Left cardiac atrium (tissue), 2 donors: Measurements from ENCODE around the gene EPN1. TPM values are rescaled to one million over a fixed set of nuclear protein-coding genes. Genes with fewer than 3 reads are reported as not detected.

Experiments
- total RNA-seq, 2 donors: library from RNA; stranded (reverse); fragmentation: NEBNext Ultra II Directional; extraction: Animal tissue kit (Norgen Biotek cat#: 25700); gene quantifications; one replicate each; pipeline ENCODE4 v1.2.1, GENCODE V29; 2021
- donor health status: DM: no; HTN: yes; CAD: no; lungs with severe emphysema.
- donor health status: DM: yes; HTN: yes; CAD: no.

Gene EPN1
- total RNA-seq, 2 donors from 2014 or later = 148 to 165 TPM

Other genes with a start within 250 kb of the EPN1 start
- not detected for gene SHISA7, start 231.9 kb upstream of the EPN1 start, total RNA-seq
- gene ISOC2, start 213.6 kb upstream of the EPN1 start, total RNA-seq = 10 to 100 TPM; 58.4 to 60.5 TPM
- gene C19orf85, start 210.5 kb upstream of the EPN1 start, total RNA-seq = not detected
- 1 to 10 TPM; 5.3 to 9.0 TPM for gene ZNF628, start 198.6 kb upstream of the EPN1 start, total RNA-seq
- 10 to 100 TPM in 1 of 2 donors, 1 to 10 TPM in 1; 9.2 to 13.7 TPM for gene NAT14, start 190.0 kb upstream of the EPN1 start, total RNA-seq
- 1 to 10 TPM; 5.7 to 6.7 TPM for gene SSC5D, start 186.8 kb upstream of the EPN1 start, total RNA-seq
- 100 to 1,000 TPM; 151 to 181 TPM for gene SBK2, start 138.1 kb upstream of the EPN1 start, total RNA-seq
- 10 to 100 TPM; 55.3 to 62.7 TPM for gene SBK3, start 129.7 kb upstream of the EPN1 start, total RNA-seq
- gene ZNF579, start 94.4 kb upstream of the EPN1 start, total RNA-seq = 10 to 100 TPM; 10.8 to 12.7 TPM
- gene FIZ1, start 75.7 kb upstream of the EPN1 start, total RNA-seq = 10 to 100 TPM; 14.5 to 17.0 TPM
- gene ZNF524, start 74.9 kb upstream of the EPN1 start, total RNA-seq = 10 to 100 TPM; 14.1 to 18.7 TPM
- 10 to 100 TPM; 16.2 to 20.2 TPM for gene ZNF865, start 69.6 kb upstream of the EPN1 start, total RNA-seq
- gene ZNF784, start 50.7 kb upstream of the EPN1 start, total RNA-seq = 10 to 100 TPM; 11.1 to 11.7 TPM
- gene ZNF580, start 34.2 kb upstream of the EPN1 start, total RNA-seq = 10 to 100 TPM; 17.7 to 27.7 TPM
- 1 to 10 TPM; 8.4 to 8.6 TPM for gene ZNF581, start 31.6 kb upstream of the EPN1 start, total RNA-seq
- 10 to 100 TPM; 17.4 to 19.4 TPM for gene CCDC106, start 27.0 kb upstream of the EPN1 start, total RNA-seq
- 10 to 100 TPM; 82.4 to 87.5 TPM for gene U2AF2, start 20.2 kb upstream of the EPN1 start, total RNA-seq
- gene NLRP9, start 63.2 kb downstream of the EPN1 start, total RNA-seq = not detected
- gene RFPL4A, start 83.9 kb downstream of the EPN1 start, total RNA-seq = not detected
- gene RFPL4AL1, start 93.9 kb downstream of the EPN1 start, total RNA-seq = not detected
- not detected for gene NLRP11, start 156.8 kb downstream of the EPN1 start, total RNA-seq
- gene NLRP4, start 161.3 kb downstream of the EPN1 start, total RNA-seq = not detected